H1 (cell line): ENCODE measurements around the gene DDX5. TPM values are rescaled to one million over a fixed set of nuclear protein-coding genes. Genes with fewer than 3 reads are reported as not detected.

Experiments
- BACH1 ChIP-seq: IDR thresholded peaks from 2 replicates; pipeline ENCODE4 v1.6.1; 2012; ENCODE audit warnings: low read length, improper control_type of control experiment
- CEBPB ChIP-seq: IDR thresholded peaks from 2 replicates; pipeline ENCODE4 v1.6.1; 2012; ENCODE audit warnings: low read depth, low read length
- CHD1 ChIP-seq: IDR thresholded peaks from 2 replicates; pipeline ENCODE4 v1.6.1; 2012; ENCODE audit warnings: low read depth, low read length, improper control_type of control experiment
- CREB1 ChIP-seq: IDR thresholded peaks from 2 replicates; pipeline ENCODE4 v1.6.1; 2012; ENCODE audit warnings: inconsistent platforms
- JUN ChIP-seq: IDR thresholded peaks from 2 replicates; pipeline ENCODE4 v1.6.1; 2011; ENCODE audit warnings: low read depth, mild to moderate bottlenecking, improper control_type of control experiment, low read length
- KDM5A ChIP-seq: fragments of 200-600 bp; IDR thresholded peaks from 2 replicates; pipeline ENCODE4 v1.7.1; 2012; ENCODE audit warnings: mild to moderate bottlenecking, low read length, inconsistent platforms, mixed read lengths
- MAX ChIP-seq: IDR thresholded peaks from 2 replicates; pipeline ENCODE4 v1.6.1; 2012; ENCODE audit warnings: inconsistent platforms
- POLR2AphosphoS5 ChIP-seq: IDR thresholded peaks from 2 replicates; pipeline ENCODE4 v1.6.1; 2011; ENCODE audit warnings: low read depth, low read length
- SIN3A ChIP-seq, 2 experiments: IDR thresholded peaks in 1 of 2; conservative IDR thresholded peaks in 1 of 2; 2 replicates each; pipeline ENCODE4 v1.6.1; 2011 to 2012; ENCODE audit warnings: low read length in 2 of 2, improper control_type of control experiment in 1 of 2, low read depth in 1 of 2, mild to moderate bottlenecking in 1 of 2
- SP4 ChIP-seq: IDR thresholded peaks from 2 replicates; pipeline ENCODE4 v1.6.1; 2012; ENCODE audit warnings: low read length, inconsistent platforms
- TCF12 ChIP-seq: IDR thresholded peaks from 2 replicates; pipeline ENCODE4 v1.6.1; 2011; ENCODE audit warnings: low read depth, mild to moderate bottlenecking, low read length
- USF2 ChIP-seq: IDR thresholded peaks from 2 replicates; pipeline ENCODE4 v1.6.1; 2011; ENCODE audit warnings: low read length, improper control_type of control experiment
- polyA plus RNA-seq, 7 experiments: library from polyadenylated mRNA; depleted of rRNA in 3 of 7; stranded (reverse) in 5 of 7; unstranded in 2 of 7; fragments of >200 nt in 5 of 7; fragments of 200-250 nt in 2 of 7; gene quantifications; 1 replicate in 5 of 7; 2 replicates in 1 of 7; 4 replicates in 1 of 7; pipeline versions ENCODE4 v1.2.1 to v1.2.3, GENCODE V29; 2011 to 2013; ENCODE audit warnings: missing spikeins in 2 of 7, mixed read lengths in 2 of 7
- total RNA-seq: library from RNA; stranded (reverse); fragmentation: NEBNext Ultra II Directional; extraction: Animal tissue kit (Norgen Biotek cat#: 25700); gene quantifications from 2 replicates; pipeline ENCODE4 v1.2.1, GENCODE V29; 2021
- TF ChIP-seq, protein P1 (sequence below): IDR thresholded peaks from 2 replicates; pipeline ENCODE4 v1.6.1; 2012; ENCODE audit warnings: inconsistent platforms

Gene DDX5
- total and polyA plus RNA-seq, 2 of the 8 experiments (the other 6 are each of a cell fraction or from before 2014, with no cell fraction given): 572 to 591 TPM

GRCh38 chr17:64506576-64507412 lies 705 bp upstream of the DDX5 start, which contains the start of gene CEP95 (continued):
- peak; percentile 79 for TF ChIP-seq MAX
- no peak for TF ChIP-seq TCF12
- peak; percentile 86 for TF ChIP-seq CREB1
- peak; percentile 11 for TF ChIP-seq BACH1
- peak; percentile 87 for TF ChIP-seq SP4
- no peak for TF ChIP-seq CEBPB
- no peak for TF ChIP-seq JUN
- TF ChIP-seq POLR2AphosphoS5: no peak; the same call in 1 of the 2 replicates
- no peak for TF ChIP-seq KDM5A
- peak; percentile 85 for TF ChIP-seq USF2
- TF ChIP-seq, protein P1, sequence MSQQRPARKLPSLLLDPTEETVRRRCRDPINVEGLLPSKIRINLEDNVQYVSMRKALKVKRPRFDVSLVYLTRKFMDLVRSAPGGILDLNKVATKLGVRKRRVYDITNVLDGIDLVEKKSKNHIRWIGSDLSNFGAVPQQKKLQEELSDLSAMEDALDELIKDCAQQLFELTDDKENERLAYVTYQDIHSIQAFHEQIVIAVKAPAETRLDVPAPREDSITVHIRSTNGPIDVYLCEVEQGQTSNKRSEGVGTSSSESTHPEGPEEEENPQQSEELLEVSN: peak; percentile 56
- peak; percentile 67 to 89 for TF ChIP-seq SIN3A (conservative IDR thresholded peaks at IDR 0.05 in 1 of 2, IDR thresholded peaks at IDR 0.05 in 1 of 2; ENCODE audit: low read depth in 1 of 2, low read length in 2 of 2)
- 0 out of 2 replicates have a peak, but pooled peaks have one; percentile 60 for TF ChIP-seq CHD1
